ENCODE results near the gene MYO18B.

DNA sequence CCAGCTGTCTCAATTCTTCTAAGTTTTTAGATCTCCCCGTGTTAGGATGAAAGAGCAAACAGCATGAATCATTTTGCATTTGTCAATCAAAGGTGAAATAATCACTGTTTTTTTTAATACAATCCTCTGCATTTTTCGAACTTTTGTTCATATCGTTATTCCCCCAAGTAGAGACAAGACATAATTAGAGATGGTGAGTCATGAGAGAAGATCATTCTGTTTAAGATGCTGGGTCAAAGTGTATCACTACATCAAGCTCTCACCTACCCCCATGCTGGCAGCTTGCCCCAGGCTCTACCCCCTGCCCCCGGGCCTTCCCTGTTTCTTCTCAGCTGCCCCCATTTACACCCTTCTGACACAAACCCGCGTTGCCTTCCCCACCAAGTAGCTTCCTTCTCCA is 30.5 kb upstream of the MYO18B start:
- no peak for TF ChIP-seq EZH2 (IDR thresholded peaks at IDR 0.05; ENCODE audit: low read length, unreplicated experiment)
- no peak for TF ChIP-seq CTCF (conservative IDR thresholded peaks at IDR 0.05; ENCODE audit: low read depth, low read length)
- no peak for TF ChIP-seq EZH2phosphoT487 (IDR thresholded peaks at IDR 0.05; ENCODE audit: borderline replicate concordance, low read length)

Data from PC-3 (cell line).